Keratinocyte (primary cell): ENCODE measurements around the gene MXI1. TPM values are rescaled to one million over a fixed set of nuclear protein-coding genes. Genes with fewer than 3 reads are reported as not detected.

Experiments
- DNase-seq: peaks from one replicate; pipeline ENCODE4 v3.0.0-alpha.2; 2011; ENCODE audit warnings: low read depth, missing footprints, low spot score
- FAIRE-seq: peaks from 2 replicates; lab custom pipeline; 2011; peaks lifted over from hg19 to GRCh38; lab: Jason Lieb, UNC
- H2AFZ ChIP-seq: 2 replicates; pipeline ENCODE4 v1.6.0; 2012; ENCODE audit warnings: low read length, control low read depth, inconsistent platforms; ENCODE audit not compliant: control insufficient read depth
- H3K27ac ChIP-seq: 2 replicates; pipeline ENCODE4 v1.5.1; 2011; ENCODE audit warnings: low read length; ENCODE audit not compliant: control insufficient read depth, insufficient read depth
- H3K27me3 ChIP-seq: 3 replicates; pipeline ENCODE4 v1.6.0; 2011; ENCODE audit warnings: low read length; ENCODE audit not compliant: control insufficient read depth, insufficient read depth; ENCODE audit errors: extremely low read depth
- H3K36me3 ChIP-seq, 2 experiments: 2 replicates in 1 of 2; 3 replicates in 1 of 2; pipeline ENCODE4 v1.5.1; 2011; ENCODE audit warnings: low read length in 2 of 2, mild to moderate bottlenecking in 1 of 2; ENCODE audit not compliant: control insufficient read depth in 2 of 2, insufficient read depth in 2 of 2; ENCODE audit errors: extremely low read depth in 1 of 2
- H3K4me1 ChIP-seq: 3 replicates; pipeline ENCODE4 v1.5.1; 2011; ENCODE audit warnings: low read length; ENCODE audit not compliant: control insufficient read depth, insufficient read depth; ENCODE audit errors: extremely low read depth
- H3K4me2 ChIP-seq: 3 replicates; pipeline ENCODE4 v1.6.0; 2011; ENCODE audit warnings: low read depth, low read length; ENCODE audit not compliant: control insufficient read depth, insufficient read depth; ENCODE audit errors: extremely low read depth
- H3K4me3 ChIP-seq, 3 experiments: fragments of 200-600 bp in 1 of 3; sonication (generic) in 1 of 3; 2 replicates in 2 of 3; 3 replicates in 1 of 3; pipeline ENCODE4 v1.5.1; 2011 to 2016; ENCODE audit warnings: low read length in 3 of 3, mild to moderate bottlenecking in 3 of 3, control low read depth in 2 of 3, inconsistent platforms in 1 of 3, low read depth in 1 of 3, mixed read lengths in 1 of 3, mixed run types in 1 of 3, moderate library complexity in 1 of 3; ENCODE audit not compliant: control insufficient read depth in 2 of 3, insufficient read depth in 2 of 3; ENCODE audit errors: extremely low read depth in 1 of 3
- H3K79me2 ChIP-seq: 2 replicates; pipeline ENCODE4 v1.6.0; 2012; ENCODE audit warnings: low read length; ENCODE audit not compliant: control insufficient read depth, insufficient read depth
- H3K9ac ChIP-seq: 3 replicates; pipeline ENCODE4 v1.6.0; 2011; ENCODE audit warnings: low read length; ENCODE audit not compliant: control insufficient read depth, insufficient read depth; ENCODE audit errors: extremely low read depth
- H3K9me1 ChIP-seq: 3 replicates; pipeline ENCODE4 v1.6.0; 2011; ENCODE audit warnings: low read length; ENCODE audit not compliant: control insufficient read depth, insufficient read depth; ENCODE audit errors: extremely low read depth
- H3K9me3 ChIP-seq: 2 replicates; pipeline ENCODE4 v1.5.1; 2012; ENCODE audit warnings: low read depth, low read length; ENCODE audit not compliant: control insufficient read depth
- H4K20me1 ChIP-seq: 3 replicates; pipeline ENCODE4 v1.6.0; 2011; ENCODE audit warnings: low read length; ENCODE audit not compliant: control insufficient read depth, insufficient read depth; ENCODE audit errors: extremely low read depth
- EZH2 ChIP-seq: IDR thresholded peaks from one replicate; pipeline ENCODE4 v1.6.1; 2012; ENCODE audit warnings: inconsistent platforms, mild to moderate bottlenecking, low read length, moderate library complexity
- dilution Hi-C: fragments of 300-500 bp; cut with MboI; formaldehyde crosslinking; loops from one replicate; pipeline ENCODE4 v1.7.0; 2020; ENCODE audit warnings: low sequenced_read_pairs; ENCODE audit not compliant: extremely low pct_ligation_motif_present
- polyA plus RNA-seq, 5 experiments: library from polyadenylated mRNA; depleted of rRNA in 3 of 5; stranded (reverse) in 3 of 5; stranded (forward) in 1 of 5; unstranded in 1 of 5; fragments of >200 nt; gene quantifications; 1 replicate in 1 of 5; 2 replicates in 3 of 5; 3 replicates in 1 of 5; pipeline versions ENCODE4 v1.2.1 to v1.2.3, GENCODE V29; 2011 to 2012; ENCODE audit warnings: missing spikeins in 2 of 5, low read depth in 1 of 5, low replicate concordance in 1 of 5
- TF ChIP-seq, protein P1 (sequence below), 3 experiments: IDR thresholded peaks in 1 of 3; conservative IDR thresholded peaks in 1 of 3; optimal IDR thresholded peaks in 1 of 3; 2 replicates in 2 of 3; 3 replicates in 1 of 3; pipeline versions ENCODE3 to v1.5.1; 2011; ENCODE audit warnings: low read length in 3 of 3, mild to moderate bottlenecking in 3 of 3, moderate library complexity in 2 of 3, control low read depth in 1 of 3, inconsistent platforms in 1 of 3; ENCODE audit not compliant: insufficient read depth in 2 of 3; ENCODE audit errors: extremely low read depth in 1 of 3

Gene MXI1
- polyA plus RNA-seq, 1 donor (not counting 4 experiments of a cell fraction or from before 2014, with no cell fraction given), result 17.8 TPM

- peaks cover 3% of the 10 kb centered on the region for H3K27me3 ChIP-seq
- no peak for FAIRE-seq
- H3K9me3 ChIP-seq, result no peaks in the 10 kb centered on the region
- no peaks in the 10 kb centered on the region for H3K36me3 ChIP-seq
- no peak overlapping the region for H3K4me3 ChIP-seq
- DNase-seq, result no peak
- no peaks in the 10 kb centered on the region for H3K4me1 ChIP-seq
- H3K79me2 ChIP-seq, result no peaks in the 10 kb centered on the region
- no peaks in the 10 kb centered on the region for H3K9me1 ChIP-seq
- no peak overlapping the region for H3K4me2 ChIP-seq
- H4K20me1 ChIP-seq, result no peaks in the 10 kb centered on the region
- H3K27ac ChIP-seq, result no peak overlapping the region
- TF ChIP-seq EZH2, result no peak
- TF ChIP-seq, protein P1, sequence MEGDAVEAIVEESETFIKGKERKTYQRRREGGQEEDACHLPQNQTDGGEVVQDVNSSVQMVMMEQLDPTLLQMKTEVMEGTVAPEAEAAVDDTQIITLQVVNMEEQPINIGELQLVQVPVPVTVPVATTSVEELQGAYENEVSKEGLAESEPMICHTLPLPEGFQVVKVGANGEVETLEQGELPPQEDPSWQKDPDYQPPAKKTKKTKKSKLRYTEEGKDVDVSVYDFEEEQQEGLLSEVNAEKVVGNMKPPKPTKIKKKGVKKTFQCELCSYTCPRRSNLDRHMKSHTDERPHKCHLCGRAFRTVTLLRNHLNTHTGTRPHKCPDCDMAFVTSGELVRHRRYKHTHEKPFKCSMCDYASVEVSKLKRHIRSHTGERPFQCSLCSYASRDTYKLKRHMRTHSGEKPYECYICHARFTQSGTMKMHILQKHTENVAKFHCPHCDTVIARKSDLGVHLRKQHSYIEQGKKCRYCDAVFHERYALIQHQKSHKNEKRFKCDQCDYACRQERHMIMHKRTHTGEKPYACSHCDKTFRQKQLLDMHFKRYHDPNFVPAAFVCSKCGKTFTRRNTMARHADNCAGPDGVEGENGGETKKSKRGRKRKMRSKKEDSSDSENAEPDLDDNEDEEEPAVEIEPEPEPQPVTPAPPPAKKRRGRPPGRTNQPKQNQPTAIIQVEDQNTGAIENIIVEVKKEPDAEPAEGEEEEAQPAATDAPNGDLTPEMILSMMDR (optimal IDR thresholded peaks at IDR 0.05 in 1 of 3, IDR thresholded peaks at IDR 0.05 in 1 of 3, conservative IDR thresholded peaks at IDR 0.05 in 1 of 3; ENCODE audit: extremely low read depth in 1 of 3, insufficient read depth in 2 of 3, low read length in 3 of 3), result no peak
- no peak overlapping the region for H2AFZ ChIP-seq
- dilution Hi-C loops, result no loop called here
- H3K9ac ChIP-seq, result no peak overlapping the region
Measured at GRCh38 chr10:110162741-110163145, 44.7 kb upstream of the MXI1 start.

- Histone ChIP-seq H3K27me3 (peaks cover 7% of the 10 kb centered on the region), H4K20me1 (no peaks in the 10 kb centered on the region), H3K4me2 (no peak overlapping the region), H3K36me3 (no peaks in the 10 kb centered on the region), H3K4me3 (no peak overlapping the region), H3K27ac (no peak overlapping the region), H3K9me1 (no peaks in the 10 kb centered on the region), H3K79me2 (no peaks in the 10 kb centered on the region), H3K9ac (no peak overlapping the region), H2AFZ (no peak overlapping the region), H3K4me1 (no peaks in the 10 kb centered on the region), H3K9me3 (no peaks in the 10 kb centered on the region)
- dilution Hi-C loops, result no loop called here
- TF ChIP-seq, protein P1 (optimal IDR thresholded peaks at IDR 0.05 in 1 of 3, IDR thresholded peaks at IDR 0.05 in 1 of 3, conservative IDR thresholded peaks at IDR 0.05 in 1 of 3; ENCODE audit: extremely low read depth in 1 of 3, insufficient read depth in 2 of 3, low read length in 3 of 3), result no peak
- no peak for TF ChIP-seq EZH2
- no peak for FAIRE-seq
- DNase-seq, result no peak
Measured at GRCh38 chr10:110163192-110163773, 44.1 kb upstream of the MXI1 start.
